Activated T-helper 17 cell treated with anti-CD3 and anti-CD28 coated beads, Interleukin-2, amount 50 U/mL, for 72 hours (primary cell): ENCODE data around the gene TRPM1. TPM values are rescaled to one million over a fixed set of nuclear protein-coding genes. Genes with fewer than 3 reads are reported as not detected.

Experiments
- ATAC-seq: fragments of 150-1000 bp; cut with Tn5 transposase; replicated peaks from 2 replicates; pipeline ENCODE4 v1.10.0; 2021; ENCODE audit warnings: mild to moderate bottlenecking, moderate library complexity
- H3K27ac Mint-ChIP-seq: one replicate; pipeline ENCODE4 v1.8.0; 2022; ENCODE audit warnings: mixed read lengths
- H3K27me3 Mint-ChIP-seq: one replicate; pipeline ENCODE4 v1.8.0; 2022; ENCODE audit warnings: mixed read lengths
- H3K36me3 Mint-ChIP-seq: one replicate; pipeline ENCODE4 v1.8.0; 2022; ENCODE audit warnings: low read depth, mild to moderate bottlenecking, mixed read lengths
- H3K4me1 Mint-ChIP-seq: one replicate; pipeline ENCODE4 v1.8.0; 2022; ENCODE audit warnings: mixed read lengths
- H3K4me3 Mint-ChIP-seq: one replicate; pipeline ENCODE4 v1.8.0; 2022; ENCODE audit warnings: mild to moderate bottlenecking, mixed read lengths
- H3K9me3 Mint-ChIP-seq: one replicate; pipeline ENCODE4 v1.8.0; 2022; ENCODE audit warnings: mixed read lengths
- total RNA-seq, 2 donors: library from RNA; stranded (reverse); gene quantifications; one replicate each; pipeline ENCODE4 v1.2.3, GENCODE V29; 2022

The TRPM1 gene
- total RNA-seq, 2 donors from 2014 or later, result not detected

DNA sequence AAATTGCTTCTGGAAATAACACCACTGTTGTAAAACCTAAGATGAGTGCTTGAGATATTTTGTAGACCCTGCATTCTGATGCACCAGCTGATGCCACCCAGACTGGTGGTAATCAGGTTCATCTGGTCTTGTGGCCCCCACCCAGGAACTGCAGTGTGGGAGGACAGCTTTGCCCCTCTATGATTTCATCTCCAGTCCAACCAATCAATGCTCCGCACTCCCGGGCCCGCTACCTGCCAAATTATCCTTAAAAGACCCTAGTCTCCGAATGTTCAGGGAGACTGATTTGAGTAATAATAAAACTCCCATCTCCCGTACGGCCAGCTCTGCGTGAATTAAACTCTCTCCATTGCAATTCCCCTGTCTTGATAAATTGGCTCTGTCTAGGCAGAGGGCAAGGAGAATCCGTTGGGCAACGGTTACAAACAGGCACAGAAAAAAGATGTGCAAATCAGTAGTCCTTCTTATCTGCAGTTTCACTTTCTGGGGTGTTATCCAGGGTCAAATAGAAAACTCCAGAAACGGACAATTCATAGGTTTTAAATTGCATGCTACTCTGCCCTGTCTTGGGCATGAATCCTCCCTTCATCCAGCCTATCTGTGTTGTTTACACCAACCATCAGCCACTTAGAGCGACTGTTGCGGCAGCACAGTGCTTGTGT lies 29.2 kb upstream of the TRPM1 start:
- no peak overlapping the region for H3K4me3 Mint-ChIP-seq
- no peaks in the 10 kb centered on the region for H3K4me1 Mint-ChIP-seq
- no peak for ATAC-seq
- peaks cover 6% of the 10 kb centered on the region for H3K27me3 Mint-ChIP-seq
- H3K36me3 Mint-ChIP-seq, result no peaks in the 10 kb centered on the region
- H3K9me3 Mint-ChIP-seq, result no peaks in the 10 kb centered on the region
- H3K27ac Mint-ChIP-seq, result no peak overlapping the region

DNA sequence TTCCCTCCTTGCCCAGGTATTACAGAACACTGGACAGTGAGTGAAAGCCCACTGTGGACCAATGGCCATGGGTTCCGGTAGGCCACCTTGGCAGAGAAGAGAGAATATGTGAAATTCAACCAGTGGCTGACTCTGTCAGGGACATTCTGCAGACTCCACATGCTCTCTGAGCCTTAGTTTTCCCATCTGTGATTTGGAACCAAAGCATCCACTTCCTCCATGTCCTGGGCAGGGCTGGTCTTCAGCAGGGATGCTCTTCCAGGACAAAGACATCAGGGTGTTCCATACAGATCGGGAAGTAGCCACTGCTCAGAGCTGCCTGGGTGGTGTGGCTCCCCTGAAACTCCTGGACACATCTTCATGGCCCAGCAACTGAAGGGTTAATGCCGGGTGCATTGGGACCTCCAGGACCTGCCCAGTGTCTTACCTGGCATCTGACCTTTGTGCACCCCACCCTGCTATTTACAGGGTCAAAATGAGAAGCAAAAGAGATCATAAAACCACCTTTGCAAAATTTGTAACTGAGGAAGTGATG lies 28.3 kb upstream of the TRPM1 start:
- no peaks in the 10 kb centered on the region for H3K36me3 Mint-ChIP-seq
- H3K4me1 Mint-ChIP-seq, result no peaks in the 10 kb centered on the region
- ATAC-seq, result no peak
- no peaks in the 10 kb centered on the region for H3K9me3 Mint-ChIP-seq
- H3K4me3 Mint-ChIP-seq, result no peak overlapping the region
- no peak overlapping the region for H3K27ac Mint-ChIP-seq
- H3K27me3 Mint-ChIP-seq, result peaks cover 6% of the 10 kb centered on the region

GRCh38 chr15:31128919-31129768 lies 27.6 kb upstream of the TRPM1 start:
- no peaks in the 10 kb centered on the region for H3K36me3 Mint-ChIP-seq
- no peak overlapping the region for H3K4me3 Mint-ChIP-seq
- no peaks in the 10 kb centered on the region for H3K9me3 Mint-ChIP-seq
- H3K4me1 Mint-ChIP-seq, result no peaks in the 10 kb centered on the region
- H3K27ac Mint-ChIP-seq, result no peak overlapping the region
- peak; percentile 82 for ATAC-seq
- peaks cover 6% of the 10 kb centered on the region for H3K27me3 Mint-ChIP-seq

GRCh38 chr15:31128477-31128876 lies 27.0 kb upstream of the TRPM1 start:
- H3K4me3 Mint-ChIP-seq, result no peak overlapping the region
- no peaks in the 10 kb centered on the region for H3K36me3 Mint-ChIP-seq
- ATAC-seq, result no peak
- no peak overlapping the region for H3K27ac Mint-ChIP-seq
- peaks cover 6% of the 10 kb centered on the region for H3K27me3 Mint-ChIP-seq
- no peaks in the 10 kb centered on the region for H3K9me3 Mint-ChIP-seq
- no peaks in the 10 kb centered on the region for H3K4me1 Mint-ChIP-seq

DNA sequence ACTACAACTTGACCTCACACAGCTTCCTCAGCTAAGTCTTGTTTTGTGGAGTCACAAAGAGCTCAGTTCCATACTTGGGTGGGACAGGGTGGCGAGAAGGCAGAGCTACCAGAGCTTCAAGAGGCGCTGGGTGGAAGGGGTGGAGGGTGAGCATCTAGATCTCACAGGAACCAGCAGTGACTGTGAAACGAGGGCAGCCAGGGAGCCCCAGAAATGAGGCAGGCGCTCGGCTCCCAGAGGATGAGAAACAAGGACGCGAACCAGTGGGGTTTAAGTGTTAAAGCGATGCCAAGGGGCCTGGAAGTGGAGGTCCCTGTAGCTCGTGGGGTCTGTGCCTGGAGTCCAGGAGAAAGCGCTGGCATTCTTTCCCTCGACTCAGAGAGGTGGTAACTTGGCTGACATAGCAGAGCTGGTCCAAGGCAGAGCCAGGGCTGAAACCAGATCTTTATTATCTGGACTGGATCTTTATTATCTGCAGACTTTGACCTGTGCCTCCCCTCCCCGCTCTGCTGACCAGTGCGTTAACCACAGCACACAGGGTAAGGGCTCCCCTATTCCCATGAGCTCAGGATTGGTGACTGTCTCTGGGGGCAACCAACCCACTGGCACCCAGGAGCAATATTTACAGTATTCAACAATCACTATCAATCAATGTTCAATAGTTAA lies 26.2 kb upstream of the TRPM1 start:
- H3K4me1 Mint-ChIP-seq, result no peaks in the 10 kb centered on the region
- H3K27ac Mint-ChIP-seq, result no peak overlapping the region
- H3K4me3 Mint-ChIP-seq, result no peak overlapping the region
- no peak for ATAC-seq
- H3K27me3 Mint-ChIP-seq, result peaks cover 4% of the 10 kb centered on the region
- H3K36me3 Mint-ChIP-seq, result no peaks in the 10 kb centered on the region
- no peaks in the 10 kb centered on the region for H3K9me3 Mint-ChIP-seq

DNA sequence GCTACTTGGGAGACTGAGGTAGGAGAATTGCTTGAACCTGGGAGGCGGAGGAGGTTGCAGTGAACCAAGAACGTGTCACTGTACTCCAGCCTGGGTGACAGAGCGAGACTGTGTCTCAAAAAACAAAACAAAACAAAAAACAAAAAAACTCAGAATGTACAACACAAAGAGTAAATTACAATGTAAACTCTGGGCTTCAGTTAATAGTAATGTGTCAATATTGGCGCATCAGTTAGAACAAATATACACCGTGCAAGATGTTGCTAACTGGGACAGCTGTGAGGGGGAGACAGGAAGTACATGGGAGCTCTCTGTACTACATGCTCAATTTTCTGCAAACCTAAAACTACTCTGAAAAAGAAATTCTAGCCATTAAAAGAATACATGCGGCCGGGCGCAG lies 23.5 kb upstream of the TRPM1 start:
- Mint-ChIP-seq H3K9me3 (no peaks in the 10 kb centered on the region), H3K27ac (no peak overlapping the region), H3K4me3 (no peak overlapping the region), H3K4me1 (no peaks in the 10 kb centered on the region), H3K27me3 (no peaks in the 10 kb centered on the region), H3K36me3 (no peaks in the 10 kb centered on the region)
- no peak for ATAC-seq

GRCh38 chr15:31116423-31117030 lies 15.0 kb upstream of the TRPM1 start:
- H3K4me3 Mint-ChIP-seq, result no peak overlapping the region
- H3K9me3 Mint-ChIP-seq, result peaks cover 8% of the 10 kb centered on the region
- H3K27me3 Mint-ChIP-seq, result peaks cover 22% of the 10 kb centered on the region
- no peak for ATAC-seq
- no peaks in the 10 kb centered on the region for H3K4me1 Mint-ChIP-seq
- H3K27ac Mint-ChIP-seq, result no peak overlapping the region
- no peaks in the 10 kb centered on the region for H3K36me3 Mint-ChIP-seq

GRCh38 chr15:31111091-31111647 lies 9.6 kb upstream of the TRPM1 start:
- no peak for ATAC-seq
- peaks cover 20% of the 10 kb centered on the region for H3K27me3 Mint-ChIP-seq
- peaks cover 8% of the 10 kb centered on the region for H3K9me3 Mint-ChIP-seq
- H3K4me3 Mint-ChIP-seq, result no peak overlapping the region
- no peak overlapping the region for H3K27ac Mint-ChIP-seq
- no peaks in the 10 kb centered on the region for H3K4me1 Mint-ChIP-seq
- no peaks in the 10 kb centered on the region for H3K36me3 Mint-ChIP-seq

- Mint-ChIP-seq H3K4me1 (no peaks in the 10 kb centered on the region), H3K9me3 (no peaks in the 10 kb centered on the region), H3K36me3 (no peaks in the 10 kb centered on the region), H3K27ac (no peak overlapping the region), H3K27me3 (peaks cover 12% of the 10 kb centered on the region), H3K4me3 (no peak overlapping the region)
- ATAC-seq, result no peak
Observed at GRCh38 chr15:31108836-31109235, 7.3 kb upstream of the TRPM1 start.

GRCh38 chr15:31106495-31107300 lies 5.2 kb upstream of the TRPM1 start:
- H3K4me1 Mint-ChIP-seq, result no peaks in the 10 kb centered on the region
- ATAC-seq, result no peak
- no peaks in the 10 kb centered on the region for H3K9me3 Mint-ChIP-seq
- H3K27ac Mint-ChIP-seq, result no peak overlapping the region
- H3K4me3 Mint-ChIP-seq, result no peak overlapping the region
- peaks cover 3% of the 10 kb centered on the region for H3K27me3 Mint-ChIP-seq
- H3K36me3 Mint-ChIP-seq, result no peaks in the 10 kb centered on the region

- H3K36me3 Mint-ChIP-seq, result no peaks in the 10 kb centered on the region
- no peak overlapping the region for H3K4me3 Mint-ChIP-seq
- no peaks in the 10 kb centered on the region for H3K9me3 Mint-ChIP-seq
- H3K4me1 Mint-ChIP-seq, result no peaks in the 10 kb centered on the region
- no peaks in the 10 kb centered on the region for H3K27me3 Mint-ChIP-seq
- H3K27ac Mint-ChIP-seq, result no peak overlapping the region
- no peak for ATAC-seq
Observed at GRCh38 chr15:31104003-31104402, 2.5 kb upstream of the TRPM1 start.

GRCh38 chr15:31102374-31103342 lies 1.1 kb upstream of the TRPM1 start:
- Mint-ChIP-seq H3K36me3 (no peaks in the 10 kb centered on the region), H3K27ac (no peak overlapping the region), H3K9me3 (no peaks in the 10 kb centered on the region), H3K4me1 (no peaks in the 10 kb centered on the region), H3K4me3 (no peak overlapping the region), H3K27me3 (no peaks in the 10 kb centered on the region)
- ATAC-seq, result no peak

DNA sequence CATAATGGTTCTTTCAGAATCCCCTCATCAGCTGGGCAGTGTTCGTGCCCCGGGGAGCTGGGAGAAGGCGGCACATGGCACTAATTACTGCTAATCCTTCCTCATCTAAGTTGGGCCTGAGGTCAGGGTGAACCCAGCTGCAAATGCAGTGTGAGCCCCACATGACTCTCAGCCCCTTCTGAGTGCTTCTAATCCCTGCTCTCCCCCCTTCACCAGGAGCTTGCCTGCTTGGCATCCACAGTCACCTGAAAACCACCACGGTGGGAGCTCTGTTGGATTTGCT lies 455 bp upstream of the TRPM1 start:
- no peaks in the 10 kb centered on the region for H3K36me3 Mint-ChIP-seq
- no peak for ATAC-seq

More for the DNA sequence above, 455 bp upstream of the TRPM1 start:
- Mint-ChIP-seq H3K9me3 (no peaks in the 10 kb centered on the region), H3K27me3 (no peaks in the 10 kb centered on the region), H3K27ac (no peak overlapping the region), H3K4me3 (no peak overlapping the region), H3K4me1 (no peaks in the 10 kb centered on the region)
